ENCODE data around the gene TAF9B.

- TF ChIP-seq CTCF (IDR thresholded peaks at IDR 0.05; ENCODE audit: low read depth, low read length), result no peak
- TF ChIP-seq EZH2phosphoT487 (IDR thresholded peaks at IDR 0.05; ENCODE audit: low read depth), result no peak
These were observed 41.3 kb downstream of the TAF9B start for GRCh38 chrX:78098108-78098507.
